HEK293T (cell line): Measurements from ENCODE around the gene CD164L2.
A peak's percentile ranks its signal among the peaks of the same experiment; 100 is the strongest.
"Not testable (repeated sequence)": the region's sequence is repeated elsewhere in the genome, so short reads cannot be mapped to it uniquely, and the experiment has no call there.

ENCODE experiments used
- CTCF ChIA-PET: fragments of 350-600 bp; formaldehyde crosslinking; extraction: SDS; loops from one replicate; lab custom pipeline; 2021; ENCODE audit warnings: antibody characterized with exemption, inconsistent platforms; lab: Yijun Ruan, JAX
- POLR2A ChIA-PET: fragments of 350-600 bp; formaldehyde crosslinking; extraction: SDS; loops from one replicate; lab custom pipeline; 2020; ENCODE audit warnings: antibody characterized with exemption, inconsistent platforms; lab: Yijun Ruan, JAX
- DNase-seq: peaks from one replicate; pipeline ENCODE4 v3.0.0; 2012; ENCODE audit warnings: mixed read lengths; ENCODE audit errors: extremely low spot score
- ARNT ChIP-seq: fragments of 450-650 bp; IDR thresholded peaks from 2 replicates; pipeline ENCODE4 v1.6.1; 2017; ENCODE audit warnings: mild to moderate bottlenecking
- BHLHE40 ChIP-seq: fragments of 450-650 bp; IDR thresholded peaks from 2 replicates; pipeline ENCODE4 v1.6.1; 2016; ENCODE audit warnings: mild to moderate bottlenecking, moderate library complexity, borderline replicate concordance
- CTBP1 ChIP-seq: fragments of 450-650 bp; IDR thresholded peaks from 2 replicates; pipeline ENCODE4 v1.6.1; 2016; ENCODE audit warnings: borderline replicate concordance
- ELF4 ChIP-seq: fragments of 450-650 bp; IDR thresholded peaks from 2 replicates; pipeline ENCODE4 v1.6.1; 2017; ENCODE audit warnings: antibody characterized with exemption
- FOXA1 ChIP-seq: fragments of 450-650 bp; IDR thresholded peaks from 2 replicates; pipeline ENCODE4 v1.6.1; 2016; ENCODE audit warnings: mild to moderate bottlenecking
- FOXK2 ChIP-seq: fragments of 450-650 bp; IDR thresholded peaks from 2 replicates; pipeline ENCODE4 v1.6.1; 2016; ENCODE audit warnings: mild to moderate bottlenecking
- FOXM1 ChIP-seq: fragments of 450-650 bp; IDR thresholded peaks from 2 replicates; pipeline ENCODE4 v1.6.1; 2017; ENCODE audit warnings: mild to moderate bottlenecking, borderline replicate concordance
- HDGF ChIP-seq: fragments of 450-650 bp; IDR thresholded peaks from 2 replicates; pipeline ENCODE4 v1.6.1; 2017; ENCODE audit warnings: antibody characterized with exemption, borderline replicate concordance
- L3MBTL2 ChIP-seq: fragments of 450-650 bp; conservative IDR thresholded peaks from 2 replicates; pipeline ENCODE4 v1.6.1; 2016; ENCODE audit warnings: mild to moderate bottlenecking
- LEF1 ChIP-seq: fragments of 450-650 bp; IDR thresholded peaks from 2 replicates; pipeline ENCODE4 v1.6.1; 2017; ENCODE audit warnings: mild to moderate bottlenecking, borderline replicate concordance
- NFRKB ChIP-seq: fragments of 450-650 bp; IDR thresholded peaks from 2 replicates; pipeline ENCODE4 v1.6.1; 2016; ENCODE audit warnings: mild to moderate bottlenecking, moderate library complexity
- PKNOX1 ChIP-seq: fragments of 450-650 bp; IDR thresholded peaks from 2 replicates; pipeline ENCODE4 v1.6.1; 2016
- SP1 ChIP-seq: fragments of 450-650 bp; IDR thresholded peaks from 2 replicates; pipeline ENCODE4 v1.6.1; 2017
- SUZ12 ChIP-seq: fragments of 450-650 bp; IDR thresholded peaks from 2 replicates; pipeline ENCODE4 v1.6.1; 2016; ENCODE audit warnings: mild to moderate bottlenecking
- ZNF384 ChIP-seq: fragments of 450-650 bp; IDR thresholded peaks from 2 replicates; pipeline ENCODE4 v1.6.1; 2016

The CD164L2 gene

GRCh38 chr1:27383039-27383605, at the start of gene CD164L2:
TSS of gene CD164L2 (minus strand) at chr1:27383333. CDS start at chr1:27383239, 94 bp downstream.
- ChIA-PET CTCF (interaction anchor here (0.6 to 2.6 kb wide), 3 partner anchors 17 to 155 kb away, joined by 5 to 8 read pairs (median 7); partner anchors contain the start of gene MAP3K6), POLR2A (interaction anchor here (1.9 kb wide), 1 partner anchor 17 kb away, joined by 13 read pairs; the partner anchor contains the start of gene MAP3K6)
- DNase-seq = peak; percentile 49
- TF ChIP-seq FOXM1 (no peak), SUZ12 (no peak), FOXK2 (no peak), L3MBTL2 (no peak)

- DNase-seq, CTCF ChIA-PET, POLR2A ChIA-PET: not testable (repeated sequence)
Measured at GRCh38 chr1:27432725-27433124, 49.6 kb upstream of the CD164L2 start.

GRCh38 chr1:27431601-27431940, 48.4 kb upstream of the CD164L2 start:
- ChIA-PET POLR2A (no interaction called here), CTCF (no interaction called here)
- no peak for DNase-seq
- no peak for TF ChIP-seq FOXA1
- TF ChIP-seq FOXM1 = no peak
- no peak for TF ChIP-seq SUZ12
- TF ChIP-seq FOXK2 = no peak
- TF ChIP-seq PKNOX1 = no peak
- TF ChIP-seq CTBP1 = no peak
- no peak for TF ChIP-seq L3MBTL2
- TF ChIP-seq BHLHE40 = no peak

- TF ChIP-seq NFRKB = no peak
- TF ChIP-seq ARNT = no peak
- no peak for TF ChIP-seq LEF1
- TF ChIP-seq FOXA1 = no peak
- TF ChIP-seq L3MBTL2 = no peak
- TF ChIP-seq FOXM1 = no peak
- no peak for TF ChIP-seq SUZ12
- TF ChIP-seq CTBP1 = no peak
- no peak for TF ChIP-seq ELF4
- TF ChIP-seq ZNF384 = no peak
- TF ChIP-seq BHLHE40 = no peak
- no peak for TF ChIP-seq PKNOX1
- TF ChIP-seq FOXK2 = no peak
- no peak for TF ChIP-seq HDGF
- POLR2A ChIA-PET = interaction anchor here (1.2 kb wide), 1 partner anchor 59 kb away, joined by 4 read pairs; the partner anchor contains the start of gene WASF2
- CTCF ChIA-PET = interaction anchor here (0.8 kb wide), 1 partner anchor 313 kb away, joined by 4 read pairs; no protein-coding TSS in a partner anchor
- no peak for DNase-seq
Measured at GRCh38 chr1:27430903-27431600, 47.9 kb upstream of the CD164L2 start.

- ChIA-PET POLR2A (interaction anchor here (0.6 kb wide), 1 partner anchor 171 kb away, joined by 3 read pairs; no protein-coding TSS in a partner anchor), CTCF (no interaction called here)
- TF ChIP-seq FOXK2 = no peak
- no peak for TF ChIP-seq ELF4
- TF ChIP-seq CTBP1 = no peak
- no peak for TF ChIP-seq BHLHE40
- TF ChIP-seq ARNT = no peak
- no peak for TF ChIP-seq LEF1
- DNase-seq = no peak
Measured at GRCh38 chr1:27429029-27429425, 45.9 kb upstream of the CD164L2 start.

GRCh38 chr1:27428316-27429028, 45.3 kb upstream of the CD164L2 start:
- ChIA-PET CTCF (interaction anchor here (0.9 kb wide), 1 partner anchor 23 kb away, joined by 4 read pairs; no protein-coding TSS in a partner anchor), POLR2A (no interaction called here)
- TF ChIP-seq PKNOX1 = no peak
- TF ChIP-seq BHLHE40 = no peak
- no peak for TF ChIP-seq FOXA1
- no peak for TF ChIP-seq SP1
- TF ChIP-seq SUZ12 = no peak
- no peak for DNase-seq
